GM21515 (cell line): ENCODE measurements around the gene PIK3C2G.

ENCODE experiments used
- ATAC-seq: cut with Tn5 transposase; IDR thresholded peaks from one replicate; pipeline ENCODE4 v1.9.1; 2021; ENCODE audit not compliant: unreplicated experiment

Gene PIK3C2G

GRCh38 chr12:18343708-18344107 lies 82.4 kb downstream of the PIK3C2G start:
- ATAC-seq = no peak

GRCh38 chr12:18345021-18345735 lies 83.9 kb downstream of the PIK3C2G start:
- ATAC-seq = no peak

- no peak for ATAC-seq
Observed at GRCh38 chr12:18352312-18352711, 91.0 kb downstream of the PIK3C2G start.

GRCh38 chr12:18355429-18355828 lies 94.1 kb downstream of the PIK3C2G start:
- ATAC-seq = no peak

GRCh38 chr12:18358077-18358476 lies 96.8 kb downstream of the PIK3C2G start:
- ATAC-seq = no peak

- no peak for ATAC-seq
Observed at GRCh38 chr12:18358930-18359329, 97.6 kb downstream of the PIK3C2G start.

GRCh38 chr12:18361433-18361832 lies 100.1 kb downstream of the PIK3C2G start:
- no peak for ATAC-seq

GRCh38 chr12:18363321-18363720 lies 102.0 kb downstream of the PIK3C2G start:
- no peak for ATAC-seq

- no peak for ATAC-seq
Observed at GRCh38 chr12:18368594-18368993, 107.3 kb downstream of the PIK3C2G start.

GRCh38 chr12:18373181-18373580 lies 111.9 kb downstream of the PIK3C2G start:
- no peak for ATAC-seq

GRCh38 chr12:18375131-18375530 lies 113.8 kb downstream of the PIK3C2G start:
- no peak for ATAC-seq

GRCh38 chr12:18375583-18375982 lies 114.3 kb downstream of the PIK3C2G start:
- no peak for ATAC-seq

GRCh38 chr12:18382236-18382885 lies 121.0 kb downstream of the PIK3C2G start:
- ATAC-seq = no peak

- ATAC-seq = no peak
Observed at GRCh38 chr12:18383203-18383602, 121.9 kb downstream of the PIK3C2G start.

- no peak for ATAC-seq
Observed at GRCh38 chr12:18387706-18388105, 126.4 kb downstream of the PIK3C2G start.

- no peak for ATAC-seq
Observed at GRCh38 chr12:18389820-18390219, 128.5 kb downstream of the PIK3C2G start.

GRCh38 chr12:18391151-18391550 lies 129.8 kb downstream of the PIK3C2G start:
- no peak for ATAC-seq

GRCh38 chr12:18394742-18395141 lies 133.4 kb downstream of the PIK3C2G start:
- ATAC-seq = no peak

- ATAC-seq = no peak
Observed at GRCh38 chr12:18400186-18400585, 138.9 kb downstream of the PIK3C2G start.

- ATAC-seq = no peak
Observed at GRCh38 chr12:18402872-18403611, 141.7 kb downstream of the PIK3C2G start.

- no peak for ATAC-seq
Observed at GRCh38 chr12:18411453-18411852, 150.1 kb downstream of the PIK3C2G start.

GRCh38 chr12:18414671-18415070 lies 153.4 kb downstream of the PIK3C2G start:
- ATAC-seq = no peak
